Uterus (tissue), 4 donors: ENCODE results near the gene RNF130. TPM values are rescaled to one million over a fixed set of nuclear protein-coding genes. Genes with fewer than 3 reads are reported as not detected.

Source experiments
- DNase-seq, 2 donors: peaks; one replicate each; pipeline ENCODE4 v3.0.0-alpha.2; 2019 to 2020
- H3K27ac ChIP-seq, 2 donors: fragments of 200-600 bp; sonication (generic); 1 replicate in 1 of 2; 2 replicates in 1 of 2; pipeline ENCODE4 v1.5.1; 2016 to 2018
- H3K27me3 ChIP-seq, 2 donors: fragments of 200-600 bp; sonication (generic); one replicate each; pipeline ENCODE4 v1.5.1; 2018 to 2019; ENCODE audit warnings: control low read depth in 1 of 2
- H3K36me3 ChIP-seq, 2 donors: fragments of 200-600 bp; sonication (generic); one replicate each; pipeline ENCODE4 v1.5.1; 2019; ENCODE audit warnings: control low read depth in 1 of 2
- H3K4me1 ChIP-seq, 2 donors: fragments of 200-600 bp; sonication (generic); one replicate each; pipeline ENCODE4 v1.5.1; 2018 to 2019; ENCODE audit warnings: control low read depth in 1 of 2
- H3K4me3 ChIP-seq, 2 donors: fragments of 200-600 bp; sonication (generic); 1 replicate in 1 of 2; 2 replicates in 1 of 2; pipeline ENCODE4 v1.5.1; 2018 to 2019; ENCODE audit warnings: mild to moderate bottlenecking in 1 of 2
- H3K9me3 ChIP-seq, 2 donors: fragments of 200-600 bp; sonication (generic); one replicate each; pipeline ENCODE4 v1.5.1; 2019; ENCODE audit warnings: control low read depth in 1 of 2
- POLR2A ChIP-seq, 2 donors: fragments of 450-650 bp; IDR thresholded peaks; one replicate each; pipeline ENCODE4 v1.6.1; 2016; ENCODE audit warnings: antibody characterized with exemption in 2 of 2, mild to moderate bottlenecking in 1 of 2, moderate library complexity in 1 of 2
- intact Hi-C: fragments of 100-400 bp; cut with DNase I; formaldehyde crosslinking; loops from one replicate; pipeline ENCODE4 v1.15.1; 2023; ENCODE audit warnings: low total_unique reads
- total RNA-seq, 4 donors: library from RNA; depleted of rRNA in 3 of 4; stranded (reverse); fragments of >200 nt in 3 of 4; gene quantifications; one replicate each; pipeline versions ENCODE4 v1.1.0 to v1.2.4, GENCODE V29; 2014 to 2023
- TF ChIP-seq, protein P1 (sequence below), 4 experiments: fragments of 200-600 bp in 2 of 4; fragments of 450-650 bp in 2 of 4; sonication (generic) in 2 of 4; IDR thresholded peaks; one replicate each; pipeline ENCODE4 v1.5.1; 2016 to 2019; ENCODE audit warnings: antibody characterized with exemption in 4 of 4, mild to moderate bottlenecking in 2 of 4, moderate library complexity in 1 of 4
- donor health status: DM: yes; HTN: yes; CAD: no.

The RNF130 gene
- total RNA-seq, 4 donors from 2014 or later, result 53.8 to 119 (median 85.8) TPM

DNA sequence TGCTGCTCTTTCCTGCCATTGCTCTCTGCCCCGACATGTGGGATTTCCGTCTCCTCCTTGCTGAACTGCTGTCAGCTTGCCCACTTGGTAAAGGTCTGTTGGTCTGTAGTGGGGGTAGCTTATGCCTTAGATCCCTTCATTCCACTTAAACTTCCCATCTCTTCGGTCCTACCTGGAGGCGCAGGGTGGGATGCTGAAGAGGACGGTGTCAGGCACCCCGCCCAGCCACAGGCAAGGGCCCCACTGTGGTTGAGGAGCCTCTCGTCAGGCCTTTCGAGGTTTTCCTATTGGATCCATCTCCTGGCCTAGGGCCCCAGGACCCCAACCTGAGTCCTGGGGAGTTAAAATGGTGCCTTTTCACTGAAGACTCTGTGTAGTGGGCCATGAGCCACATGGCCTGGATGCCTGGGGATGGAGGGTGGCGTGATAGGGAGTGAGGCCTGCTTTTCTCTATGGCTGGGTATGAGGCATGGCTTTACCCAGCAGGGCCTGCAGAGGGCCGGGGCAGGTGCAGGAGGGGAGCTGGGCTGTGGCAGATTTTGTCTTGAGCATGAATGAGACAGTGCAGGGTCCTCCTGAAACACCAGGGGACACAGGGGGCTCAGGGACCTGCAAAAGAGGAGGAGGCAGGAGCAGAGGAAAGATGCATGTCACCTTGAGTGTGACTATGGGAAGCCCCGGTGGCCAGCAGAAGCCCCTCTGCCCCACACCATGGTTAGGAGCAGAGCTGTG is 25.8 kb upstream of the RNF130 start:
- no peaks in the 10 kb centered on the region for H3K4me1 ChIP-seq

DNA sequence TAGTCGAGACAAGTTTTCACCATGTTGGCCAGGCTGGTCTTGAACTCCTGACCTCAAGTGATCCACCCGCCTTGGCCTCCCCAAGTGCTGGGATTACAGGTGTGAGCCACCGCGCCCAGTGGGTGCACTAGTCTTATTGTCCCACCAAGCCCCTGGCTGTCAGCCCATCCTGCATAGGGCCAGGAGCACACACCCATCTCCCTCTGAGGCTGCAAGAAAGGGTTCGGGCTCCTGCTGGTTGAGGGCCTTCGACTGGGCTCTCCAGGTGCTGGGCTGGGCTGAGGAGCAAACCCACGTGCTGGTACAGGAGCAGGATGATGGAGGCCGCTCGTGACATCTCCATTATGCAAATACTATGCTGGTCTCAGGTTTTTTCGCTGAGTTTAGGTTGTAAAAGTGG is 25.1 kb upstream of the RNF130 start:
- Histone ChIP-seq H3K27ac (no peak overlapping the region), H3K9me3 (no peaks in the 10 kb centered on the region), H3K27me3 (no peaks in the 10 kb centered on the region), H3K4me1 (no peaks in the 10 kb centered on the region), H3K36me3 (no peaks in the 10 kb centered on the region), H3K4me3 (no peak overlapping the region)
- TF ChIP-seq, protein P1, sequence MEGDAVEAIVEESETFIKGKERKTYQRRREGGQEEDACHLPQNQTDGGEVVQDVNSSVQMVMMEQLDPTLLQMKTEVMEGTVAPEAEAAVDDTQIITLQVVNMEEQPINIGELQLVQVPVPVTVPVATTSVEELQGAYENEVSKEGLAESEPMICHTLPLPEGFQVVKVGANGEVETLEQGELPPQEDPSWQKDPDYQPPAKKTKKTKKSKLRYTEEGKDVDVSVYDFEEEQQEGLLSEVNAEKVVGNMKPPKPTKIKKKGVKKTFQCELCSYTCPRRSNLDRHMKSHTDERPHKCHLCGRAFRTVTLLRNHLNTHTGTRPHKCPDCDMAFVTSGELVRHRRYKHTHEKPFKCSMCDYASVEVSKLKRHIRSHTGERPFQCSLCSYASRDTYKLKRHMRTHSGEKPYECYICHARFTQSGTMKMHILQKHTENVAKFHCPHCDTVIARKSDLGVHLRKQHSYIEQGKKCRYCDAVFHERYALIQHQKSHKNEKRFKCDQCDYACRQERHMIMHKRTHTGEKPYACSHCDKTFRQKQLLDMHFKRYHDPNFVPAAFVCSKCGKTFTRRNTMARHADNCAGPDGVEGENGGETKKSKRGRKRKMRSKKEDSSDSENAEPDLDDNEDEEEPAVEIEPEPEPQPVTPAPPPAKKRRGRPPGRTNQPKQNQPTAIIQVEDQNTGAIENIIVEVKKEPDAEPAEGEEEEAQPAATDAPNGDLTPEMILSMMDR (IDR thresholded peaks at IDR 0.05), result no peak
- TF ChIP-seq POLR2A (IDR thresholded peaks at IDR 0.05), result no peak
- DNase-seq, result no peak
- intact Hi-C loops, result no loop called here

More for the DNA sequence above, 25.8 kb upstream of the RNF130 start:
- no peak for DNase-seq
- H3K27ac ChIP-seq, result no peak overlapping the region
- H3K4me3 ChIP-seq, result no peak overlapping the region
- intact Hi-C loops, result no loop called here
- no peaks in the 10 kb centered on the region for H3K36me3 ChIP-seq
- H3K9me3 ChIP-seq, result no peaks in the 10 kb centered on the region
- H3K27me3 ChIP-seq, result no peaks in the 10 kb centered on the region
- TF ChIP-seq, protein P1 (IDR thresholded peaks at IDR 0.05), result no peak
- no peak for TF ChIP-seq POLR2A (IDR thresholded peaks at IDR 0.05)

DNA sequence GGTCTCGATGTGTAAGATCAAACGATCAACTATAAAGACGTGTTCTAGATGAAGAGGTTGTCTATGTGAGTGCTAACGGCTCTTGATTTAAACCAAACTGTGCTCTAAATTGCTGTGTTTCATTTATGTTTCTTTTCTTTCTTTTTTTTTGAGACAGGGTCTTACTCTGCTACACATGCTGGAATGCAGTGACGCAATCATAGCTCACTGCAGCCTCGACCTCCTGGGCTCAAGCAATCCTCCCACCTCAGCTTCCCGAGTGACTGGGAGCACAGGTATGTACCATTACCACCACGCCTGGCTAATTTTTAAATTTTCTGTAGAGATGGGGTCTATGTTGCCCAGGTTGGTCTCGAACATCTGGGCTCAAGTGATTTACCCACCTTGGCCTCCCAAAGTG is 24.0 kb upstream of the RNF130 start:
- TF ChIP-seq, protein P1 (IDR thresholded peaks at IDR 0.05), result no peak
- TF ChIP-seq POLR2A (IDR thresholded peaks at IDR 0.05), result no peak
- H3K4me3 ChIP-seq, result no peak overlapping the region
- H3K4me1 ChIP-seq, result no peaks in the 10 kb centered on the region
- H3K27ac ChIP-seq, result no peak overlapping the region
- no peak for DNase-seq
- no peaks in the 10 kb centered on the region for H3K27me3 ChIP-seq
- intact Hi-C loops, result no loop called here
- no peaks in the 10 kb centered on the region for H3K9me3 ChIP-seq
- no peaks in the 10 kb centered on the region for H3K36me3 ChIP-seq

DNA sequence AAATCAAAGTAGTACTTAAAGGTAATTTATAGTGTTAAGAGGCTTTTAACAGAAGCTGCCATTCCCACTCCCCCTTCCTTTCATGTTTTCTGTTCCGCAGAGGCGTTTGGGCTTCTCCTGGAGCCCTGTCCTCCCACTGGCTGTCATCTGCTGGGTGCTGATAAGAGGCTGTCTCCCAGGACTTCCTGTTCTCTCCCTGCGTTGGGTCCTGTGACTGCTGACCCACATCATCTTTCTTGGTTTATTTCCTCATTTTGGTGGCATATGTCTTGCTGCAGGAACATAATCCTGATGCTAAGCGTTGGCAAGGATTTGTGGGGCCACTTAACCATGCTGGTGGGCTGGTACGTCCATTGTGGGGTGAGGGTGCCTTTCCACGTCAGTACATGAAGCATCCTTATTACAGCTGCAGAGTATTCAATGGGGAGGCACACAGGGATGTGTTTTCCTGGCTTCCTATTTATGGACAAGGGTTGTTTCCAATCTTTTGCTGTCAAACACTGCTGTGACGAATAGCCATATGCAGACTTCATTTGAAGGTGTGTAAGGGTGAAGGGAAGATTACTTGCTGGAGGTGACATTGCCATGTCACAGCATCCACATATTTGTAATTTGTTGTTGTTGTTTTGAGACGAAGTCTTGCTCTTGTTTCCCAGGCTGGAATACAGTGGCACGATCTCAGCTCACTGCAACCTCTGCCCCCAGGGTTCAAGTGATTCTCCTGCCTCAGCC is 22.3 kb upstream of the RNF130 start:
- no peak overlapping the region for H3K27ac ChIP-seq
- no peaks in the 10 kb centered on the region for H3K36me3 ChIP-seq
- TF ChIP-seq, protein P1 (IDR thresholded peaks at IDR 0.05), result no peak
- no peak for TF ChIP-seq POLR2A (IDR thresholded peaks at IDR 0.05)
- H3K4me1 ChIP-seq, result no peaks in the 10 kb centered on the region
- intact Hi-C loops, result no loop called here
- no peaks in the 10 kb centered on the region for H3K9me3 ChIP-seq
- no peak for DNase-seq
- H3K27me3 ChIP-seq, result no peaks in the 10 kb centered on the region
- no peak overlapping the region for H3K4me3 ChIP-seq

DNA sequence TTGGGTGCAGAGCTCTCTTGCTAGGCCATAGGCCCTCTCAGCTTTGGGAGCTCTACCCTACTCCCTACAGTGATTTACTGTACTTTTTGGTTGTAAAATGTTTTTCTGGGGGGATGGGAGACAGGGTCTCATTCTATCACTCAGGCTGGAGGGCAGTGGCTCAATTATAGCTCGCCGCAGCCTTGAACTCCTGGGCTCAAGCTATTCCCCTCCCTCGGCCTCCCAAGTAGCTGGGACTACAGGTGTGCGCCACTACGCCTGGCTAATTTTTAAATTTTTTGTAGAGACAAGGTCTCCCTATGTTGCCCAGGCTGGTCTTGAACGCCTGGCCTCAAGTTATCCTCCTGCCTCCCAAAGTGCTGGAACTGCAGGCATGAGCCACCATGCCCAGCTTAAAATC is 21.7 kb upstream of the RNF130 start:
- H3K27me3 ChIP-seq, result no peaks in the 10 kb centered on the region
- intact Hi-C loops, result no loop called here

More for the DNA sequence above, 21.7 kb upstream of the RNF130 start:
- no peak overlapping the region for H3K27ac ChIP-seq
- no peak for DNase-seq
- TF ChIP-seq, protein P1 (IDR thresholded peaks at IDR 0.05), result no peak
- no peak for TF ChIP-seq POLR2A (IDR thresholded peaks at IDR 0.05)
- H3K36me3 ChIP-seq, result no peaks in the 10 kb centered on the region
- H3K9me3 ChIP-seq, result no peaks in the 10 kb centered on the region
- no peaks in the 10 kb centered on the region for H3K4me1 ChIP-seq
- H3K4me3 ChIP-seq, result no peak overlapping the region
